Measurements from ENCODE around the gene HOXB2.
"Not testable (repeated sequence)": the region's sequence is repeated elsewhere in the genome, so short reads cannot be mapped to it uniquely, and the experiment has no call there.

The HOXB2 gene

DNA sequence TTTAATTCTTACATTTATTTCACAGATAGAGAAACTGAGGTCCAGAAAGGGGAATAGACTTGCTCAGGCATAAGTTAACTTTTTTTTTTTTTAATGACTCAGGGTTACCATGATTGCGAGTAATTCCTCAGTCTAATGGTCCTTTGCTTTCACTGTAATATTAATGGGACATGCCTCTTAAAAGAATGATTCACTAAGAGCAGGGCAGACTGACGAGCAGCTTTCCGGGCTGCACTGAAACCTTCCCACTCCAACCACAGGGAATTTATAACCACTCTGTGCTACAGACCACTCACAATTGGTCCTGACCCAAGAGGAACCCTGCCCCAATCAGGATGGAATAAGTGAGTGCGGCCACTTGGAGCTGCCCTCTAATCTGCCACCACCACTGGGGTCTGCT is 5.7 kb downstream of the HOXB2 start:
- Mint-ChIP-seq H3K9me3 (no peaks in the 10 kb centered on the region), H3K4me3 (peak overlapping the region; percentile 53 to 84 (median 79)), H3K27me3 (ENCODE audit: low read depth) (peaks cover 7% of the 10 kb centered on the region), H3K27ac (peak overlapping the region; percentile 84 to 99 (median 92)), H3K36me3 (ENCODE audit: low read depth) (peaks cover 12% of the 10 kb centered on the region), H3K4me1 (peaks cover 41% of the 10 kb centered on the region)
- TF ChIP-seq CTCF (IDR thresholded peaks at IDR 0.05; ENCODE audit: unreplicated experiment in 3 of 3) = no peak

- peak overlapping the region in 1 of 3 experiments; percentile 20 for H3K4me3 Mint-ChIP-seq
- peaks cover 52% of the 10 kb centered on the region for H3K4me1 Mint-ChIP-seq
- H3K27ac Mint-ChIP-seq = peak overlapping the region in 1 of 3 experiments; percentile 6
- peaks cover 4% of the 10 kb centered on the region for H3K36me3 Mint-ChIP-seq (ENCODE audit: low read depth)
- no peak for TF ChIP-seq CTCF (IDR thresholded peaks at IDR 0.05; ENCODE audit: unreplicated experiment in 3 of 3)
- H3K9me3 Mint-ChIP-seq = no peaks in the 10 kb centered on the region
- H3K27me3 Mint-ChIP-seq (ENCODE audit: low read depth) = peaks cover 14% of the 10 kb centered on the region
These were observed 7.6 kb downstream of the HOXB2 start for GRCh38 chr17:48537316-48537715.

- not testable (repeated sequence) for H3K4me3 Mint-ChIP-seq; H3K9me3 Mint-ChIP-seq; H3K36me3 Mint-ChIP-seq (ENCODE audit: low read depth)
- peak overlapping the region in 1 of 3 experiments; percentile 46 for H3K27ac Mint-ChIP-seq
- H3K4me1 Mint-ChIP-seq = peaks cover 52% of the 10 kb centered on the region
- H3K27me3 Mint-ChIP-seq (ENCODE audit: low read depth) = peaks cover 26% of the 10 kb centered on the region
These were observed 8.9 kb downstream of the HOXB2 start for GRCh38 chr17:48535793-48536559.

- Mint-ChIP-seq H3K9me3 (no peaks in the 10 kb centered on the region), H3K4me3 (no peak overlapping the region), H3K27me3 (ENCODE audit: low read depth) (peaks cover 55% of the 10 kb centered on the region), H3K4me1 (peaks cover 50% of the 10 kb centered on the region), H3K36me3 (ENCODE audit: low read depth) (no peaks in the 10 kb centered on the region), H3K27ac (peak overlapping the region in 1 of 3 experiments; percentile 87)
- TF ChIP-seq CTCF (IDR thresholded peaks at IDR 0.05; ENCODE audit: unreplicated experiment in 3 of 3) = no peak
These were observed 12.6 kb downstream of the HOXB2 start for GRCh38 chr17:48532261-48532660.

GRCh38 chr17:48530887-48531272 is 14.0 kb downstream of the HOXB2 start, which contains the start of gene HOXB1:
HOXB1 (minus strand) TSS chr17:48531011; CDS start chr17:48530904, 107 bp downstream.
- Mint-ChIP-seq H3K36me3 (ENCODE audit: low read depth) (no peaks in the 10 kb centered on the region), H3K4me1 (peaks cover 53% of the 10 kb centered on the region)
- TF ChIP-seq CTCF (IDR thresholded peaks at IDR 0.05; ENCODE audit: unreplicated experiment in 3 of 3) = no peak

GRCh38 chr17:48530208-48530886 is 14.6 kb downstream of the HOXB2 start:
- H3K9me3 Mint-ChIP-seq = no peaks in the 10 kb centered on the region
- peaks cover 69% of the 10 kb centered on the region for H3K27me3 Mint-ChIP-seq (ENCODE audit: low read depth)
- no peak for TF ChIP-seq CTCF (IDR thresholded peaks at IDR 0.05; ENCODE audit: unreplicated experiment in 3 of 3)
- peak overlapping the region in 1 of 3 experiments; percentile 27 for H3K27ac Mint-ChIP-seq
- H3K4me3 Mint-ChIP-seq = peak overlapping the region; percentile 9 to 73 (median 49)
- H3K36me3 Mint-ChIP-seq (ENCODE audit: low read depth) = no peaks in the 10 kb centered on the region
- peaks cover 56% of the 10 kb centered on the region for H3K4me1 Mint-ChIP-seq

More at GRCh38 chr17:48530887-48531272, 14.0 kb downstream of the HOXB2 start, which contains the start of gene HOXB1:
- H3K4me3 Mint-ChIP-seq = peak within 1 kb of the TSS; percentile 9 to 73 (median 49)
- H3K27ac Mint-ChIP-seq = peak within 1 kb of the TSS in 2 of 3 experiments; percentile 14 to 87
- no peaks in the 10 kb centered on the region for H3K9me3 Mint-ChIP-seq
- peaks cover 64% of the 10 kb centered on the region for H3K27me3 Mint-ChIP-seq (ENCODE audit: low read depth)

All from nephron (organoid).